ENCODE measurements around the gene RASSF1.

The RASSF1 gene

GRCh38 chr3:50297896-50298725 lies 42.5 kb downstream of the RASSF1 start:
- TF ChIP-seq CTCF (IDR thresholded peaks at IDR 0.05; ENCODE audit: low read depth, low read length, missing control alignments): peak; percentile 7
- DNase-seq (ENCODE audit: extremely low read depth, low read depth): no peak
- H3K4me3 ChIP-seq (replicated peaks; ENCODE audit: low read depth, low read length): peak overlapping the region; percentile 76

DNA sequence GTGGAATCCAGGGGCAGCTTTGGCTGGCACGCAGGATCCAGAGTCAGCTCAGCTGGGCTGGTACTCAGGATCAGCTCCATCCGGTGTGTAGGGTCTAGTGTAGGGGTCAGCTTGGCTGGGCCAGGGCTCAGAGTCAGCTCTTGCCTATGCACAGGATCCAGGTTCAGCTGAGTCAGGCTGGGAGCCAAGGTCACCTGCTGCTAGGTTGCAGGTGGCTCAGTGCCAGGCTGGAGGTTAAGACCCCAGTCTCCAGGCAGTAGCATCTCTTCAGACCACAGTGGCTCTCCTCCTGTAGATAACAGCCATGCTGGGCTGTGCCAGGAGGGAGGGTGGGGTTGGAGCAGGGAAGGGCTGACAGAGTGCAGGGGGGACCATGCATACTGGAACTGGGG lies 43.3 kb downstream of the RASSF1 start:
- TF ChIP-seq CTCF (IDR thresholded peaks at IDR 0.05; ENCODE audit: low read depth, low read length, missing control alignments): no peak
- no peak for DNase-seq (ENCODE audit: extremely low read depth, low read depth)
- no peak overlapping the region for H3K4me3 ChIP-seq (replicated peaks; ENCODE audit: low read depth, low read length)

- no peak overlapping the region for H3K4me3 ChIP-seq (replicated peaks; ENCODE audit: low read depth, low read length)
- TF ChIP-seq CTCF (IDR thresholded peaks at IDR 0.05; ENCODE audit: low read depth, low read length, missing control alignments): no peak
- no peak for DNase-seq (ENCODE audit: extremely low read depth, low read depth)
These were observed 43.8 kb downstream of the RASSF1 start for GRCh38 chr3:50296721-50297383.

- DNase-seq (ENCODE audit: extremely low read depth, low read depth): no peak
- TF ChIP-seq CTCF (IDR thresholded peaks at IDR 0.05; ENCODE audit: low read depth, low read length, missing control alignments): no peak
- H3K4me3 ChIP-seq (replicated peaks; ENCODE audit: low read depth, low read length): no peak overlapping the region
These were observed 44.8 kb downstream of the RASSF1 start for GRCh38 chr3:50295553-50296431.

- DNase-seq (ENCODE audit: extremely low read depth, low read depth): no peak
- H3K4me3 ChIP-seq (replicated peaks; ENCODE audit: low read depth, low read length): no peak overlapping the region
- no peak for TF ChIP-seq CTCF (IDR thresholded peaks at IDR 0.05; ENCODE audit: low read depth, low read length, missing control alignments)
These were observed 45.9 kb downstream of the RASSF1 start for GRCh38 chr3:50294492-50295403.

DNA sequence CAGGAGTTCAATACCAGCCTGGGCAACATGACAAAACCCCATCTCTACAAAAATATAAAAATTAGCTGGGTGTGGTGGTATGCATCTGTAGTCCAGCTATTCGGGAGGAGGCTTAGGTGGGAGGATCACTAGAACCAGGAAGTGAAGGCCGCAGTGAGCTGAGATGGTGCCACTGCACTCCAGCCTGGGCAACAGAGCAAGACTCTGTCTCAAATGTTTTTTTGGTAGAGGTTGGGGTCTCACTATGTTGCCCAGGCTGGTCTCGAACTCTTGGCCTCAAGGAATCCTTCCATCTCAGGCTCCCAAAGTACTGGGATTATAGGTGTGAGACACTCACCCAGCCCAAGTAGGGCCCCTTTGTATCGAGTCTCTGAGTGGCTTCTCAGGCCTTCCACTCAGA lies 46.5 kb downstream of the RASSF1 start:
- no peak overlapping the region for H3K4me3 ChIP-seq (replicated peaks; ENCODE audit: low read depth, low read length)
- no peak for DNase-seq (ENCODE audit: extremely low read depth, low read depth)
- TF ChIP-seq CTCF (IDR thresholded peaks at IDR 0.05; ENCODE audit: low read depth, low read length, missing control alignments): no peak
